HG03108 (cell line): Measurements from ENCODE around the gene PNPLA2.

Experiments
- ATAC-seq: cut with Tn5 transposase; IDR thresholded peaks from one replicate; pipeline ENCODE4 v1.9.1; 2021; ENCODE audit warnings: moderate library complexity; ENCODE audit not compliant: unreplicated experiment

The PNPLA2 gene

GRCh38 chr11:843086-843734, 24.5 kb downstream of the PNPLA2 start:
- ATAC-seq = no peak

GRCh38 chr11:843818-844692, 25.3 kb downstream of the PNPLA2 start:
- ATAC-seq = no peak

DNA sequence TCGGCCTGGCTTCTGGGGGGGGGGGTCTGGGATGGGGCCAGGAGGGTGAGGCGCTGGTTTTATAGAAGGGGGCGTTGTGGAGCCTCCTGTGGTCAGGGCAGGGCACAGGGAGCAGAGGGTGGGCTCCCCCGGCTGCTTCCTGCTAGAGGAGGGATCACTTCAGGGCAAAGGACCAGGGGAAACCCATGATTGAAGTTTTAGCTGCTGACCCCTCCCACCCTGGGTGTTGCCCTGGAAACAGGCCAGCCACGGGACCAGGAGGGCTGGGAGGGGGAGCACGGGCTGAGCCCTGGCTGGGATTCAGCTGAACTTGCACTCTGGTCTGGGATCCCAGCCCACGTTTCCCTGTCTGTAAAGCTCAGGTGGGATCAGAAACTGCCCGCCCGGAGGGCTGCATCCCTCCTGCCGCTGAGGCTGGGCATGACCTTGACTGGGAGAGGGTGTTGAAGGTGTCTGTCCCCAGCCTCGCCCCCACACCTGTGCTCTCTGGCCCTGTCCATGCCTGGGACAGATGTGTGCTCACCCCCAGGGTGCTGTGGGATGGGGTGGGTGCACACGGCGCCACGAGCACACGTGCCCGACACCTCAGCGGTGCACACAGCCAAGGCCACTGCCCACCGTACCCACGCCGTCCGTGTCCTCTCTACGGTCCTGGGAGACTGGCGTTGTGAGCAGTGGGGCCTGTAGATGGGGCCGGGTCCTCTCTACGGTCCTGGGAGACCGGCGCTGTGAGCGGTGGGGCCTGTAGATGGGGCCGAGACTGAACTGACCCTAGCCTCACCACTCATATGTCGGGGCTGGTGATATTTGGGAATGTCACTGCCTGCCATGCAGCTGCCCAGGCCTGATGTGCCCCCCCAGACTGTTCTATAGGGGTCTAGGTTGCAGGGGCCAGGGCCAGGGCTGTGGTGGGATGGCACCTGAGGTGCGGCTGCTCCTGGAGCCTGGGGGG, 26.3 kb downstream of the PNPLA2 start:
- ATAC-seq = no peak

GRCh38 chr11:845872-846495, 27.3 kb downstream of the PNPLA2 start:
- ATAC-seq = no peak

- ATAC-seq = no peak
Measured at GRCh38 chr11:846496-847098, 27.9 kb downstream of the PNPLA2 start.

- ATAC-seq = no peak
Measured at GRCh38 chr11:847876-848275, 29.2 kb downstream of the PNPLA2 start.

- ATAC-seq = no peak
Measured at GRCh38 chr11:848380-848931, 29.7 kb downstream of the PNPLA2 start.

GRCh38 chr11:849104-849824, 30.6 kb downstream of the PNPLA2 start:
- no peak for ATAC-seq

GRCh38 chr11:849951-850774, 31.4 kb downstream of the PNPLA2 start:
- ATAC-seq = no peak

DNA sequence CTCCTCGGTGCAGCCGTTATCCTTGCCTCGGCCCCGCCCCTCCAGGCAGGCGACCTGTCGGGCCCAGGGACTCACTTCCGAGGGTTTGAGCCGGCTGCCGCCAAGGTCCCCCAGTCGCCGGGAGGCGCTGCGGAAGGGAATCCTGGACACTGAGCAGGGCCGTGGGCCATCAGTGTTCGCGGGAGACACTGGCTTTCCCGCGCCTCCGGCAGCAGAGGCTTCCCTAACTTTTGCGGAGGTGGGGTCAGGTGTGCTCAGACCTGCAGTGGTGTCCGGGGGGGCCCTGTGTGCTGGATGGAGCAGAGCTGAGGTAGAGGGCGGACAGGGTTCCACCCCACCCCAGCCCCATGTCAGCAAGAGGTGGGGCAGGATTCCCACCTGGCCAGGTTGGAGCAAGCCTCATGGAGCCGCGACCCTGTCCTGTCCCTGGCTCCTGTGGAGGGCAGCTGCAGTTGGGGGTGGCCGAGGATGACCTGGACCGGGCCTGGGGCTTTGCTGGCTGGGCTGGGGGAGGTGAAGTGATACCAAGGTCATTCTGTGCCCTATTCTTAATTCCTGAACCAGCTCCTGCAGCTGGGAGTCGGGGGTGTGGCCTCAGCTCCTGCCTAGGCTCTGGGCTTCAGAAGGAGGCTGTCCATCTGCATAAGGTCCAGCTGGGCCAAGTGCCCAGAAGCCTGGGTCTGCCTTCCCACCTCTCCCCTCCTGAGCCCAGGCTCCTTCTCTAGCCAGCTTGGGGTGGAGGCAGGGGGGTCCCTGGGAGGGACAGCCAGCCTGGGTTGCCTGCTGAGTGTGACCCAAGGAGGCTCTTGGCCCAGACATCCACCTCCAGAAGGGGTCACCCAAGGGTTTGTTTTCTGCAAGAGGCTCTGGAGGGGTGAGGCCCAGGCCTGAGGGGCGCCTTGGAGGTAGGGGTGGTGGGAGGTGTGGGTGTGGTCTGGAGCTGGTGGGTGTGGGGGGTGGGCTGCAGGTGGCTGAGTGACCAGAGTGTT, 32.4 kb downstream of the PNPLA2 start:
- ATAC-seq = no peak

DNA sequence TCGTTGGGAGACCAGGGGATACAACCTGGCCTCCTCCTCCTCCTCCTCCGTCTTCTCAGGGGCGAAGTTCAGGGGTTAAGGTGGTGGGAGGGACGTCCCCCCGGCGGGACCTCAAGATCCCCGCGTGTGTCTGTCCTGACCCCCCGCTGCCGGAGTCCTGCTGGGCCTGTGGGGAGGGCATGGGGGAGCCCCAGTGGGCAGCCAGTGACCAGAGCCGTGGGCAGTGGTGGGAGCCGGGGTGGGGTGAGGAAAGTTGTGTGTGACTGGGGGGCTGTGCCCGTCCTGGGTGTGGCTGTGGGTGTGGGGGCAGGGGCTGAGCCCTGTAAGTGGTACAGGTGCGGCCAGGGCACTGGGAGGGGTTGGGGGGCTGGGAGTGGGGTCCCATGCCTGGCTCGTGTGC, 34.0 kb downstream of the PNPLA2 start:
- ATAC-seq = no peak

DNA sequence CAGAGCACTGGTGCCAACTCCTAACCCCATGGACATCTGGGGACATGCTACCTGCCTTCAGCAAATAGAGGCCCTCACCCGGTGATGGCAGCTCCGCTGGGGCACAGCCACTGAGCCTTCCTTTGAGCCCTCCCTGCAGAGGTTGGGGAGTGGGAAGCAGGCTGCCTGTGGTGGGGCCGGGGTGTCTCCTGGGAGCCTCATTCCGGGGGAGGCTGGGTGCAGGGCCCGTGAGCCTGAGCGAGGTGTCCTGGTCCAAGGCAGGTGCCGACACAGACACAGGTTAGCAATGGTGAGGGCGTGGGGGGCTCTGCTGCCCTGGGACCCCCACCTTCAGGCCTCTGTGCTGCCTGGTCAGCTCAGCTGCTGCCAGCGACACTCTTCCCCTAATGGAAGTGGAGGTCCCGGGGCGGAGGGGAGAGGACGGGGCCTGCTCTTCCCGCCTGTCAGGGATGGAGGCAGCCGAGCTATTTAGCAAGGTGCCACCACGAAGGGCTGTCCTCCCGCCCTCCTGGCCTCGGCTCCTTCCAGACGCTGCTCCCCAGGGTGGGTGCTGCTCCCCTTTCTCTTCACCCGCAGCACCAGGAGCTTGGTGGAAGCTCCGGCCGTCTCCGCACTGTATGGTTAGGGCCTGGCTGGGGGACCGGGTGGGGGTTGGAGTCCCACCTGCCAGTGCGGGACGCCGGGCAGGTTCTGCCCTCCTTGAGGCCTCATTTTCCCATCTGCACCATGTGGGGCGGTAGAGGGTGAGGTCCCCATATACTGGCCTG, 35.2 kb downstream of the PNPLA2 start:
- ATAC-seq = no peak

DNA sequence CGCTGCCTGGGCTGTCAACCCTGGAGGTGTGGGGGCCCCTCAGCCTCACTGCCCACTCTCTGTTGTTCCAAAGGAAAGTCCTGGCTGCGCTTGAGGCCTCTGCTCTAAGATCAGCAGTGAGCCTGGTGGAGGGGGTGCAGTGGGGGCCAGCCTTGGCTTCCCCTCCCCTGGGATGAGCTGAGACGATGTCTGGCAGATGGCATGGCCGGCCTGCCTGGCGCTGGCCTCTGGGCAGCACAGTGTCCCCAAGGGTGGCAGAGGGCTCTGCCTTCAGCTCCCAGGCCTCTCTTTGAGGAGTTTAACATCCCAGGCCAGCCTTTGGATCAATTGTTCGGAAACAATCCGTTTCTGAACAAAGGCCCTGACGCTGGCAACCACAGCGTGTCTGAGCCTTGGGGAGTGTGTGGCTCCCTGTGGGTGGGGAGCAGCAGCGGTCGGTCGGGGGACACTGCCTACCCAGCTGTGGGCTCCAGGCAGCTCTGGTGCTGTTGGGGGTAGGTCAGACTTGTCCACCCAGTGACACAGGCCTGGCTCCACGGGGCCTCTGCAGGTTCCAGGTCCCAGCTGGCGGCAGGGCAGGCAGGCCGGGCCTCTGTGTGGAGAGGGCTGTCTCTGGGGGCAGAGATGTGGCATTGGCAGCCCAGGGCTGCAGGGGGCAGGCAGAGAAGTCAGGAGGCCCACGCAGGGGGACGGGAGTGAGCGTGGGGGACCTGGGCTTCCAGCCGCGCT, 36.1 kb downstream of the PNPLA2 start:
- ATAC-seq = no peak

GRCh38 chr11:855330-855674, 36.6 kb downstream of the PNPLA2 start:
- no peak for ATAC-seq

DNA sequence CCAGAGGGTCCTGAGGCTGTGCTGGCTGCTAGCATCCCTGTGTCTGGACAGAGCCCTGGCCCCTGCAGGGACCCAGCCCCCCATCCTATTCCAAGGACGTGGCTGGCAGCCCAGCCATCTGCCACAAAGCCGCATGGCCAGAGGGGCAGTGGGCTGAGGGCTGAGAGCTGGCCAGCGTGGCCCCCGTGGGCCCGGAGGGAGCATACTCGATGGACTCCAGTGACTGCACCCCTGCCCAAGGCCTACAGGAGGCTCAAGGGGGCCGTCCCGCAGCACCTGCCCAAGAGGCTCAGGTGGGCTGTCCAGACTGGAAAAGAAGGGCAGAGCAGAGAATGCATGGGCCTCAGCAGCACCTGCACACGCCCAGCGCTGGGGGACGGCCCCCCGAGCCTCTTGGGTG, 37.1 kb downstream of the PNPLA2 start:
- no peak for ATAC-seq

DNA sequence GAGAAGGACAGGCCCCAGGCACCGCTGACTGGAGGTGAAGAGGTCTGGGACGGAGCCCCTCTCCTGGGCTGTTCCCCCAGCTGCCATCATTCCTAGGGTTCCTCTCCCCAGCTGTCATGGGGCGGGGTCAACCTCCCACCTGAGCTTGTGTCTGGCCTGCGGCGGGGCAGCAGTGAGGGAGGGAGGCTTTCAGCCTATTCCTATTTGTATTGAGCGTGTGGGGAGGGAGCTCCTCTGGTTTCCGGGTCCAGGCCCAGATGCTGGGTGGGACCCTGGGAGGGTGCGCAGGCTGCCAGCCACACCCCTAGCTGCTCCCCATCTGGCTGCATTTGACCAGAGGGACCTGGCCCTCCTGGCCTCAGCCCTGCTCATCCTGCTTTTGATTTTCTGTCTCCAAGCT, 37.7 kb downstream of the PNPLA2 start:
- ATAC-seq = no peak
